Measurements from ENCODE around the gene RAPGEF5. TPM values are rescaled to one million over a fixed set of nuclear protein-coding genes. Genes with fewer than 3 reads are reported as not detected.

Gene RAPGEF5
- total RNA-seq, 1 donor from 2014 or later, result 139 TPM

GRCh38 chr7:22213081-22213480 lies 143.9 kb downstream of the RAPGEF5 start:
- no peaks in the 10 kb centered on the region for H3K27me3 ChIP-seq
- H3K4me1 ChIP-seq, result peaks cover 26% of the 10 kb centered on the region
- intact Hi-C loops (cut with DNase I), result no loop called here
- no peak for TF ChIP-seq CTCF (IDR thresholded peaks at IDR 0.05)
- H3K9me3 ChIP-seq, result no peaks in the 10 kb centered on the region
- peak overlapping the region; percentile 61 for H3K27ac ChIP-seq
- ATAC-seq (no peak), DNase-seq (no peak)
- H3K36me3 ChIP-seq, result no peaks in the 10 kb centered on the region
- H3K4me3 ChIP-seq, result peak overlapping the region; percentile 9

- H3K27me3 ChIP-seq, result no peaks in the 10 kb centered on the region
- no peaks in the 10 kb centered on the region for H3K36me3 ChIP-seq
- H3K4me1 ChIP-seq, result peaks cover 31% of the 10 kb centered on the region
- TF ChIP-seq CTCF (IDR thresholded peaks at IDR 0.05), result no peak
- DNase-seq, result no peak
- H3K9me3 ChIP-seq, result no peaks in the 10 kb centered on the region
- no peak for ATAC-seq
- no peak overlapping the region for H3K27ac ChIP-seq
- H3K4me3 ChIP-seq, result no peak overlapping the region
- intact Hi-C loops (cut with DNase I), result no loop called here
Measured at GRCh38 chr7:22210967-22211366, 146.0 kb downstream of the RAPGEF5 start.

GRCh38 chr7:22210355-22210754 lies 146.6 kb downstream of the RAPGEF5 start:
- Histone ChIP-seq H3K4me3 (no peak overlapping the region), H3K27me3 (no peaks in the 10 kb centered on the region), H3K4me1 (peaks cover 32% of the 10 kb centered on the region), H3K36me3 (no peaks in the 10 kb centered on the region), H3K27ac (no peak overlapping the region), H3K9me3 (no peaks in the 10 kb centered on the region)
- ATAC-seq (no peak), DNase-seq (no peak)
- intact Hi-C loops (cut with DNase I), result no loop called here
- no peak for TF ChIP-seq CTCF (IDR thresholded peaks at IDR 0.05)

GRCh38 chr7:22208799-22209198 lies 148.2 kb downstream of the RAPGEF5 start:
- Histone ChIP-seq H3K27ac (no peak overlapping the region), H3K4me3 (no peak overlapping the region), H3K27me3 (no peaks in the 10 kb centered on the region), H3K36me3 (no peaks in the 10 kb centered on the region), H3K4me1 (peaks cover 43% of the 10 kb centered on the region), H3K9me3 (no peaks in the 10 kb centered on the region)
- no peak for DNase-seq
- ATAC-seq, result no peak
- intact Hi-C loops (cut with DNase I), result no loop called here
- TF ChIP-seq CTCF (IDR thresholded peaks at IDR 0.05), result no peak

- Histone ChIP-seq H3K9me3 (no peaks in the 10 kb centered on the region), H3K4me1 (peaks cover 49% of the 10 kb centered on the region)
- DNase-seq, result no peak
Measured at GRCh38 chr7:22207724-22208225, 149.2 kb downstream of the RAPGEF5 start.

More at GRCh38 chr7:22207724-22208225, 149.2 kb downstream of the RAPGEF5 start:
- TF ChIP-seq CTCF (IDR thresholded peaks at IDR 0.05), result no peak
- no peak overlapping the region for H3K27ac ChIP-seq
- no peak overlapping the region for H3K4me3 ChIP-seq
- H3K36me3 ChIP-seq, result peaks cover 9% of the 10 kb centered on the region
- intact Hi-C loops (cut with DNase I), result no loop called here
- H3K27me3 ChIP-seq, result no peaks in the 10 kb centered on the region
- no peak for ATAC-seq
